ENCODE data around the gene LRFN4. TPM values are rescaled to one million over a fixed set of nuclear protein-coding genes. Genes with fewer than 3 reads are reported as not detected.

Gene LRFN4
- total RNA-seq, 2 donors from 2014 or later = 12.4 to 23.0 TPM

GRCh38 chr11:66894141-66894540 lies 37.3 kb downstream of the LRFN4 start:
- DNase-seq (ENCODE audit: low spot score) (no peak), ATAC-seq (ENCODE audit: insufficient number of reproducible peaks, low FRiP score, low read depth) (no peak)
- Histone ChIP-seq H3K4me3 (no peak overlapping the region), H3K27me3 (replicated peaks; ENCODE audit: insufficient read depth) (no peaks in the 10 kb centered on the region), H3K9me3 (no peaks in the 10 kb centered on the region), H3K27ac (no peak overlapping the region), H3K36me3 (no peaks in the 10 kb centered on the region), H3K4me1 (ENCODE audit: control insufficient read depth in 1 of 2, low read depth in 2 of 2) (no peaks in the 10 kb centered on the region)
- no peak for TF ChIP-seq CTCF (IDR thresholded peaks at IDR 0.05)

- no peaks in the 10 kb centered on the region for H3K9me3 ChIP-seq
- no peaks in the 10 kb centered on the region for H3K27me3 ChIP-seq (replicated peaks; ENCODE audit: insufficient read depth)
- no peak overlapping the region for H3K27ac ChIP-seq
- ATAC-seq (ENCODE audit: insufficient number of reproducible peaks, low FRiP score, low read depth) = no peak
- no peaks in the 10 kb centered on the region for H3K4me1 ChIP-seq (ENCODE audit: control insufficient read depth in 1 of 2, low read depth in 2 of 2)
- TF ChIP-seq CTCF (IDR thresholded peaks at IDR 0.05) = no peak
- H3K4me3 ChIP-seq = no peak overlapping the region
- DNase-seq (ENCODE audit: low spot score) = no peak
- no peaks in the 10 kb centered on the region for H3K36me3 ChIP-seq
These were observed 45.1 kb downstream of the LRFN4 start for GRCh38 chr11:66901964-66902390.

GRCh38 chr11:66902486-66903177 lies 45.8 kb downstream of the LRFN4 start:
- ATAC-seq (ENCODE audit: insufficient number of reproducible peaks, low FRiP score, low read depth) = no peak
- H3K4me3 ChIP-seq = no peak overlapping the region

GRCh38 chr11:66904055-66904454 lies 47.2 kb downstream of the LRFN4 start:
- no peaks in the 10 kb centered on the region for H3K9me3 ChIP-seq
- no peaks in the 10 kb centered on the region for H3K36me3 ChIP-seq
- H3K27me3 ChIP-seq (replicated peaks; ENCODE audit: insufficient read depth) = no peaks in the 10 kb centered on the region
- no peak for ATAC-seq (ENCODE audit: insufficient number of reproducible peaks, low FRiP score, low read depth)
- no peak for TF ChIP-seq CTCF (IDR thresholded peaks at IDR 0.05)
- DNase-seq (ENCODE audit: low spot score) = no peak
- H3K4me1 ChIP-seq (ENCODE audit: control insufficient read depth in 1 of 2, low read depth in 2 of 2) = no peaks in the 10 kb centered on the region
- no peak overlapping the region for H3K4me3 ChIP-seq
- H3K27ac ChIP-seq = no peak overlapping the region

More at GRCh38 chr11:66902486-66903177, 45.8 kb downstream of the LRFN4 start:
- no peak for DNase-seq (ENCODE audit: low spot score)
- H3K27me3 ChIP-seq (replicated peaks; ENCODE audit: insufficient read depth) = no peaks in the 10 kb centered on the region
- no peaks in the 10 kb centered on the region for H3K9me3 ChIP-seq
- no peak for TF ChIP-seq CTCF (IDR thresholded peaks at IDR 0.05)
- no peak overlapping the region for H3K27ac ChIP-seq
- no peaks in the 10 kb centered on the region for H3K36me3 ChIP-seq
- no peaks in the 10 kb centered on the region for H3K4me1 ChIP-seq (ENCODE audit: control insufficient read depth in 1 of 2, low read depth in 2 of 2)

- no peak for TF ChIP-seq CTCF (IDR thresholded peaks at IDR 0.05)
- H3K9me3 ChIP-seq = no peaks in the 10 kb centered on the region
- ATAC-seq (ENCODE audit: insufficient number of reproducible peaks, low FRiP score, low read depth) = no peak
- no peak overlapping the region for H3K4me3 ChIP-seq
- DNase-seq (ENCODE audit: low spot score) = no peak
- no peaks in the 10 kb centered on the region for H3K27me3 ChIP-seq (replicated peaks; ENCODE audit: insufficient read depth)
- no peak overlapping the region for H3K27ac ChIP-seq
- H3K4me1 ChIP-seq (ENCODE audit: control insufficient read depth in 1 of 2, low read depth in 2 of 2) = no peaks in the 10 kb centered on the region
- no peaks in the 10 kb centered on the region for H3K36me3 ChIP-seq
These were observed 47.7 kb downstream of the LRFN4 start for GRCh38 chr11:66904561-66904960.
